MM.1S (cell line): ENCODE measurements around the gene NFATC4.

ENCODE experiments used
- DNase-seq: peaks from one replicate; pipeline ENCODE4 v3.0.0-alpha.2; 2015
- H2AFZ ChIP-seq: fragments of 300-600 bp; sonication (generic); 2 replicates; pipeline ENCODE4 v1.6.0; 2016; ENCODE audit warnings: antibody characterized with exemption, low read length
- H3F3A ChIP-seq: fragments of 300-600 bp; sonication (generic); 2 replicates; pipeline ENCODE4 v1.6.1; 2016; ENCODE audit warnings: mild to moderate bottlenecking, antibody characterized with exemption, low read length, moderate library complexity, mixed read lengths; ENCODE audit not compliant: insufficient read depth
- H3K27ac ChIP-seq: fragments of 300-600 bp; sonication (generic); 2 replicates; pipeline ENCODE4 v1.5.1; 2016; ENCODE audit warnings: mild to moderate bottlenecking, low read length
- H3K27me3 ChIP-seq: fragments of 300-600 bp; sonication (generic); replicated peaks from 2 replicates; pipeline ENCODE4 v1.6.0; 2016; ENCODE audit warnings: low read length; ENCODE audit not compliant: insufficient read depth
- H3K36me3 ChIP-seq: fragments of 300-600 bp; sonication (generic); replicated peaks from 2 replicates; pipeline ENCODE4 v1.6.1; 2016; ENCODE audit warnings: mild to moderate bottlenecking, low read length, mixed read lengths; ENCODE audit not compliant: insufficient read depth
- H3K4me1 ChIP-seq: fragments of 300-600 bp; sonication (generic); 2 replicates; pipeline ENCODE4 v1.6.1; 2016; ENCODE audit warnings: low read length, mixed read lengths
- H3K4me2 ChIP-seq: fragments of 300-600 bp; sonication (generic); 2 replicates; pipeline ENCODE4 v1.6.0; 2016; ENCODE audit warnings: low read depth, low read length
- H3K4me3 ChIP-seq: fragments of 300-600 bp; sonication (generic); 2 replicates; pipeline ENCODE4 v1.5.1; 2016; ENCODE audit warnings: low read length, mixed read lengths
- H3K79me2 ChIP-seq: fragments of 300-600 bp; sonication (generic); 2 replicates; pipeline ENCODE4 v1.6.1; 2016; ENCODE audit warnings: mixed run types, low read length, mixed read lengths
- H3K9ac ChIP-seq: fragments of 300-600 bp; sonication (generic); 2 replicates; pipeline ENCODE4 v1.6.1; 2016; ENCODE audit warnings: low read length, mixed read lengths
- H3K9me2 ChIP-seq: fragments of 300-600 bp; sonication (generic); replicated peaks from 2 replicates; pipeline ENCODE4 v1.6.1; 2016; ENCODE audit warnings: mild to moderate bottlenecking, low read length, mixed read lengths; ENCODE audit not compliant: insufficient read depth
- H3K9me3 ChIP-seq: fragments of 300-600 bp; sonication (generic); replicated peaks from 2 replicates; pipeline ENCODE4 v1.6.1; 2016; ENCODE audit warnings: mild to moderate bottlenecking, low read length, mixed read lengths; ENCODE audit not compliant: insufficient read depth
- H4K20me1 ChIP-seq: fragments of 300-600 bp; sonication (generic); 2 replicates; pipeline ENCODE4 v1.6.1; 2016; ENCODE audit warnings: mild to moderate bottlenecking, low read length, moderate library complexity, mixed read lengths; ENCODE audit not compliant: insufficient read depth
- CTCF ChIP-seq: fragments of 300-600 bp; sonication (generic); IDR thresholded peaks from 2 replicates; pipeline ENCODE4 v1.5.1; 2016; ENCODE audit warnings: antibody characterized with exemption, low read length, mixed read lengths
- EZH2 ChIP-seq: fragments of 300-600 bp; sonication (generic); optimal IDR thresholded peaks from 2 replicates; pipeline ENCODE3; 2017; ENCODE audit warnings: low read depth, mild to moderate bottlenecking, antibody characterized with exemption, low read length, mixed read lengths
- EZH2phosphoT487 ChIP-seq: fragments of 300-600 bp; sonication (generic); IDR thresholded peaks from 2 replicates; pipeline ENCODE4 v1.6.1; 2018; ENCODE audit warnings: antibody characterized with exemption, low read length

Gene NFATC4

GRCh38 chr14:24331731-24332267 lies 36.2 kb upstream of the NFATC4 start:
- Histone ChIP-seq H3K27me3 (no peaks in the 10 kb centered on the region), H4K20me1 (no peaks in the 10 kb centered on the region), H2AFZ (no peak overlapping the region), H3K36me3 (no peaks in the 10 kb centered on the region), H3K27ac (no peak overlapping the region), H3K4me2 (no peak overlapping the region), H3K4me3 (no peak overlapping the region), H3K9me2 (no peaks in the 10 kb centered on the region), H3K79me2 (no peaks in the 10 kb centered on the region), H3K4me1 (0 out of 2 replicates have a peak, but pooled peaks cover 3% of the 10 kb centered on the region), H3F3A (no peaks in the 10 kb centered on the region), H3K9ac (no peak overlapping the region), H3K9me3 (no peaks in the 10 kb centered on the region)
- TF ChIP-seq CTCF (no peak), EZH2phosphoT487 (no peak), EZH2 (no peak)
- no peak for DNase-seq

GRCh38 chr14:24332268-24332993 lies 35.6 kb upstream of the NFATC4 start:
- Histone ChIP-seq H3K9me3 (no peaks in the 10 kb centered on the region), H3K4me2 (peak overlapping the region; percentile 96), H3K9ac (no peak overlapping the region; the same call in 1 of the 2 replicates), H4K20me1 (no peaks in the 10 kb centered on the region), H3K4me3 (peak overlapping the region; percentile 55), H3K36me3 (no peaks in the 10 kb centered on the region), H3K9me2 (no peaks in the 10 kb centered on the region), H3K27me3 (no peaks in the 10 kb centered on the region), H3F3A (no peaks in the 10 kb centered on the region), H2AFZ (peak overlapping the region; percentile 71), H3K79me2 (no peaks in the 10 kb centered on the region), H3K27ac (no peak overlapping the region), H3K4me1 (0 out of 2 replicates have a peak, but pooled peaks cover 3% of the 10 kb centered on the region)
- TF ChIP-seq CTCF (peak; percentile 63), EZH2 (no peak)
- peak; percentile 83 for DNase-seq

GRCh38 chr14:24334431-24335291 lies 33.3 kb upstream of the NFATC4 start, which contains the start of gene ADCY4:
TSS of gene ADCY4 (minus strand) at chr14:24335071. CDS start at chr14:24334652, 419 bp downstream.
- Histone ChIP-seq H3K4me3 (peak within 1 kb of the TSS; percentile 58; the same call in 1 of the 2 replicates), H4K20me1 (no peaks in the 10 kb centered on the region), H3F3A (no peaks in the 10 kb centered on the region), H3K79me2 (no peaks in the 10 kb centered on the region), H3K9ac (no peak within 1 kb of the TSS), H2AFZ (peak within 1 kb of the TSS; percentile 51; the same call in 1 of the 2 replicates), H3K27me3 (no peaks in the 10 kb centered on the region), H3K9me2 (no peaks in the 10 kb centered on the region), H3K27ac (no peak within 1 kb of the TSS), H3K9me3 (no peaks in the 10 kb centered on the region), H3K4me1 (0 out of 2 replicates have a peak, but pooled peaks cover 3% of the 10 kb centered on the region), H3K4me2 (peak within 1 kb of the TSS; percentile 96), H3K36me3 (no peaks in the 10 kb centered on the region)
- TF ChIP-seq EZH2phosphoT487 (no peak), CTCF (no peak), EZH2 (no peak)
- no peak for DNase-seq
